Mesothelial cell of epicardium (in vitro differentiated cells): ENCODE measurements around the gene PCNP. TPM values are rescaled to one million over a fixed set of nuclear protein-coding genes. Genes with fewer than 3 reads are reported as not detected.
"Not testable (repeated sequence)": the region's sequence is repeated elsewhere in the genome, so short reads cannot be mapped to it uniquely, and the experiment has no call there.

Experiments used
- DNase-seq, 2 experiments: peaks; one replicate each; pipeline ENCODE4 v3.0.0; 2021; ENCODE audit warnings: low spot score in 2 of 2; ENCODE audit not compliant: unreplicated experiment in 2 of 2
- H3K27ac Mint-ChIP-seq: 2 replicates; pipeline ENCODE4 v1.8.0; 2021; ENCODE audit warnings: mixed read lengths
- H3K27me3 Mint-ChIP-seq: 2 replicates; pipeline ENCODE4 v1.8.0; 2021; ENCODE audit warnings: low read depth, mixed read lengths
- H3K36me3 Mint-ChIP-seq: 2 replicates; pipeline ENCODE4 v1.8.0; 2021; ENCODE audit warnings: mixed read lengths
- H3K4me1 Mint-ChIP-seq: 2 replicates; pipeline ENCODE4 v1.8.0; 2021; ENCODE audit warnings: mixed read lengths
- H3K4me3 Mint-ChIP-seq: 2 replicates; pipeline ENCODE4 v1.8.0; 2021; ENCODE audit warnings: mild to moderate bottlenecking, moderate library complexity, mixed read lengths
- H3K9me3 Mint-ChIP-seq: 2 replicates; pipeline ENCODE4 v1.8.0; 2021; ENCODE audit warnings: mixed read lengths
- CTCF ChIP-seq: fragments of 200-600 bp; sonication (generic); IDR thresholded peaks from one replicate; pipeline ENCODE4 v1.5.0; 2021; ENCODE audit warnings: antibody characterized with exemption; ENCODE audit not compliant: unreplicated experiment
- total RNA-seq: library from RNA; stranded (reverse); gene quantifications from 3 replicates; pipeline ENCODE4 v1.2.1, GENCODE V29; 2021

The PCNP gene
- total RNA-seq, 1 donor from 2014 or later: 131 TPM

- peaks cover 13% of the 10 kb centered on the region for H3K9me3 Mint-ChIP-seq
- H3K4me1 Mint-ChIP-seq: no peaks in the 10 kb centered on the region
These were observed 31.0 kb upstream of the PCNP start for GRCh38 chr3:101542957-101543356.

GRCh38 chr3:101544161-101544850, 29.7 kb upstream of the PCNP start:
- Mint-ChIP-seq H3K4me3 (no peak overlapping the region), H3K4me1 (no peaks in the 10 kb centered on the region), H3K36me3 (no peaks in the 10 kb centered on the region), H3K27me3 (no peaks in the 10 kb centered on the region), H3K9me3 (peaks cover 5% of the 10 kb centered on the region), H3K27ac (no peak overlapping the region)
- TF ChIP-seq CTCF: no peak
- no peak for DNase-seq

More at GRCh38 chr3:101542957-101543356, 31.0 kb upstream of the PCNP start:
- DNase-seq: no peak
- no peak overlapping the region for H3K27ac Mint-ChIP-seq
- no peak for TF ChIP-seq CTCF
- H3K36me3 Mint-ChIP-seq: no peaks in the 10 kb centered on the region
- H3K27me3 Mint-ChIP-seq: peaks cover 4% of the 10 kb centered on the region
- no peak overlapping the region for H3K4me3 Mint-ChIP-seq

- no peak for TF ChIP-seq CTCF
- no peaks in the 10 kb centered on the region for H3K27me3 Mint-ChIP-seq
- no peak overlapping the region for H3K4me3 Mint-ChIP-seq
- H3K9me3 Mint-ChIP-seq: no peaks in the 10 kb centered on the region
- no peaks in the 10 kb centered on the region for H3K36me3 Mint-ChIP-seq
- no peak overlapping the region for H3K27ac Mint-ChIP-seq
- H3K4me1 Mint-ChIP-seq: no peaks in the 10 kb centered on the region
- no peak for DNase-seq
These were observed 25.4 kb upstream of the PCNP start for GRCh38 chr3:101548527-101549105.

GRCh38 chr3:101549473-101549872, 24.5 kb upstream of the PCNP start:
- Mint-ChIP-seq H3K27me3 (peaks cover 3% of the 10 kb centered on the region), H3K36me3 (no peaks in the 10 kb centered on the region), H3K4me1 (no peaks in the 10 kb centered on the region), H3K27ac (no peak overlapping the region), H3K4me3 (no peak overlapping the region), H3K9me3 (no peaks in the 10 kb centered on the region)
- no peak for TF ChIP-seq CTCF
- no peak for DNase-seq

- not testable (repeated sequence) for H3K4me1 Mint-ChIP-seq, H3K36me3 Mint-ChIP-seq, H3K27ac Mint-ChIP-seq, H3K4me3 Mint-ChIP-seq, H3K9me3 Mint-ChIP-seq, DNase-seq
- peaks cover 16% of the 10 kb centered on the region for H3K27me3 Mint-ChIP-seq
These were observed 22.5 kb upstream of the PCNP start for GRCh38 chr3:101551359-101552081.

GRCh38 chr3:101553381-101553780, 20.6 kb upstream of the PCNP start:
- not testable (repeated sequence) for H3K9me3 Mint-ChIP-seq, DNase-seq, H3K36me3 Mint-ChIP-seq, H3K27ac Mint-ChIP-seq, H3K4me3 Mint-ChIP-seq, H3K4me1 Mint-ChIP-seq
- peaks cover 20% of the 10 kb centered on the region for H3K27me3 Mint-ChIP-seq
